Measurements from ENCODE around the gene PTTG1IP.

PTTG1IP gene

DNA sequence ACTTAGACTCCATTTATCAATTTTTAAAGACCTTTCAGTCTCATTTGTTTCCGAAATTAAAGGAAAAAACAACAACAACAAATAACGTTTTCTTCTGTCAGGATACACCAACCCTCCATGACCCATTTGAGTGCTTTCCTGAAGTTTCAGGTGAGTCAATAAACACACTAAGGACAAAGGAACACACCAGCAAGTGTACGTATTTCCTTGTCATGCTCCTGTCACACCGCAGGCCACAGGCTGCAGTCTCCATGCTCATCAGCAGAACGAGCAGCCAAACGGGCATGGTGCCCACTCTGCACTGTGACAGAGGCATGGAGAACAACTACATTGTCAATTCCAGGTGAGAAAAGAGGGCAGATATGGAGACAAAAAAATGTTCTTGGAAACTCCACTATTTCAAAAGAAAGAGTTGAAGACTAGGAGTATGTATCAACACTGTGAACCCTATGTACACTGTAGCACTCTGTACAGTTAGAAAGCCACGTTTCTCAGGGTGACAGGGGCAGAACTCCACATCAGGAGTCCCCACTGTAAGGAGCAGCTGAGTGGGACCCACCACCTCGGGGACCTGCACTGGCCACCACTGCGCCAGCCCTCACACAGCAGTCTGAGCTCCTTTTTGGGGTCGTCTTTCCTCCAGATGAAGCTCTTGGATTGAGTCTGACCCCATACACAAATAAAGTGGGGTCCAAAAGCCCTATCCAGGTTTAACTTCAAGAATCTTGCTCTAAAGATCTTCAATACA is 2.6 kb downstream of the PTTG1IP start (continued):
- no peak for TF ChIP-seq MEIS1 (CRISPR knock-in tag; IDR thresholded peaks at IDR 0.05; ENCODE audit: borderline replicate concordance)
- 0 out of 2 replicates have a peak, but pooled peaks have one; percentile 21 for TF ChIP-seq ZNF600 (tag by site-specific recombination; IDR thresholded peaks at IDR 0.05)
- TF ChIP-seq ZFP3 (tag by site-specific recombination; IDR thresholded peaks at IDR 0.05; ENCODE audit: low read depth) = no peak
- no peak for TF ChIP-seq ZNF629 (tag by site-specific recombination; IDR thresholded peaks at IDR 0.05)
- TF ChIP-seq, protein P1, sequence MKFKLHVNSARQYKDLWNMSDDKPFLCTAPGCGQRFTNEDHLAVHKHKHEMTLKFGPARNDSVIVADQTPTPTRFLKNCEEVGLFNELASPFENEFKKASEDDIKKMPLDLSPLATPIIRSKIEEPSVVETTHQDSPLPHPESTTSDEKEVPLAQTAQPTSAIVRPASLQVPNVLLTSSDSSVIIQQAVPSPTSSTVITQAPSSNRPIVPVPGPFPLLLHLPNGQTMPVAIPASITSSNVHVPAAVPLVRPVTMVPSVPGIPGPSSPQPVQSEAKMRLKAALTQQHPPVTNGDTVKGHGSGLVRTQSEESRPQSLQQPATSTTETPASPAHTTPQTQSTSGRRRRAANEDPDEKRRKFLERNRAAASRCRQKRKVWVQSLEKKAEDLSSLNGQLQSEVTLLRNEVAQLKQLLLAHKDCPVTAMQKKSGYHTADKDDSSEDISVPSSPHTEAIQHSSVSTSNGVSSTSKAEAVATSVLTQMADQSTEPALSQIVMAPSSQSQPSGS (tag by site-specific recombination; IDR thresholded peaks at IDR 0.05; ENCODE audit: low read depth) = no peak
- TF ChIP-seq ZNF114 (tag by site-specific recombination; IDR thresholded peaks at IDR 0.05) = no peak
- TF ChIP-seq ZNF544 (tag by site-specific recombination; IDR thresholded peaks at IDR 0.05) = no peak
- no peak for TF ChIP-seq ZNF658 (tag by site-specific recombination; IDR thresholded peaks at IDR 0.05)
- TF ChIP-seq ZEB2 (tag by site-specific recombination; IDR thresholded peaks at IDR 0.05) = no peak
- no peak for TF ChIP-seq ZNF792 (tag by site-specific recombination; IDR thresholded peaks at IDR 0.05)
- TF ChIP-seq ZNF174 (tag by site-specific recombination; IDR thresholded peaks at IDR 0.05) = no peak
- TF ChIP-seq ZNF362 (tag by site-specific recombination; IDR thresholded peaks at IDR 0.05) = no peak
- TF ChIP-seq RBAK (tag by site-specific recombination; IDR thresholded peaks at IDR 0.05) = no peak
- TF ChIP-seq, protein P2, sequence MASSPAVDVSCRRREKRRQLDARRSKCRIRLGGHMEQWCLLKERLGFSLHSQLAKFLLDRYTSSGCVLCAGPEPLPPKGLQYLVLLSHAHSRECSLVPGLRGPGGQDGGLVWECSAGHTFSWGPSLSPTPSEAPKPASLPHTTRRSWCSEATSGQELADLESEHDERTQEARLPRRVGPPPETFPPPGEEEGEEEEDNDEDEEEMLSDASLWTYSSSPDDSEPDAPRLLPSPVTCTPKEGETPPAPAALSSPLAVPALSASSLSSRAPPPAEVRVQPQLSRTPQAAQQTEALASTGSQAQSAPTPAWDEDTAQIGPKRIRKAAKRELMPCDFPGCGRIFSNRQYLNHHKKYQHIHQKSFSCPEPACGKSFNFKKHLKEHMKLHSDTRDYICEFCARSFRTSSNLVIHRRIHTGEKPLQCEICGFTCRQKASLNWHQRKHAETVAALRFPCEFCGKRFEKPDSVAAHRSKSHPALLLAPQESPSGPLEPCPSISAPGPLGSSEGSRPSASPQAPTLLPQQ (tag by site-specific recombination; IDR thresholded peaks at IDR 0.05) = peak; percentile 90
- TF ChIP-seq ZNF660 (tag by site-specific recombination; IDR thresholded peaks at IDR 0.05) = no peak
- TF ChIP-seq ZFP69B (tag by site-specific recombination; IDR thresholded peaks at IDR 0.05) = peak; percentile 62; the same call in 1 of the 2 replicates
- no peak for TF ChIP-seq ZNF274 (IDR thresholded peaks at IDR 0.05; ENCODE audit: low read length)
- TF ChIP-seq ZNF274 (tag by site-specific recombination; IDR thresholded peaks at IDR 0.05; ENCODE audit: borderline replicate concordance) = no peak
- no peak for TF ChIP-seq ZNF473 (tag by site-specific recombination; IDR thresholded peaks at IDR 0.05)
- TF ChIP-seq GFI1B (tag by site-specific recombination; IDR thresholded peaks at IDR 0.05) = no peak
- peak; percentile 27; the same call in 1 of the 2 replicates for TF ChIP-seq TRIM28 (IDR thresholded peaks at IDR 0.05; ENCODE audit: borderline replicate concordance, low read length)

- peaks cover 28% of the 10 kb centered on the region for H3K4me1 ChIP-seq (ENCODE audit: control insufficient read depth, insufficient read depth, low read length)
- H3K9me3 ChIP-seq (ENCODE audit: control insufficient read depth, insufficient read depth, low read depth, low read length) = no peaks in the 10 kb centered on the region
- no peak overlapping the region; the same call in 1 of the 2 replicates for H3K27ac ChIP-seq (ENCODE audit: extremely low read depth, low read depth, low read length)
- H3K4me3 ChIP-seq (ENCODE audit: low read depth, low read length) = no peak overlapping the region
- POLR2A ChIA-PET = interaction anchor here (0.6 to 1.0 kb wide), 2 partner anchors 13 to 33 kb away, joined by 3 read pairs; no protein-coding TSS in a partner anchor
- CTCF ChIA-PET = interaction anchor here (0.7 to 0.8 kb wide), 2 partner anchors 46 to 212 kb away, joined by 3 to 5 read pairs; partner anchors contain the start of gene KRTAP12-3
- peaks cover 0 to 9% of the 10 kb centered on the region in 2 experiments; a peak in 2 of 3 replicates for H3K36me3 ChIP-seq (ENCODE audit: control insufficient read depth in 2 of 2, insufficient read depth in 1 of 2, low read length in 2 of 2)
- 0 out of 2 replicates have a peak, but pooled peaks have one; percentile 23 for TF ChIP-seq ZNF398 (tag by site-specific recombination; IDR thresholded peaks at IDR 0.05)
- TF ChIP-seq SP7 (tag by site-specific recombination; IDR thresholded peaks at IDR 0.05) = peak; percentile 31; the same call in 1 of the 2 replicates
- peak; percentile 19; the same call in 1 of the 2 replicates for TF ChIP-seq KLF8 (tag by site-specific recombination; IDR thresholded peaks at IDR 0.05)
- TF ChIP-seq, protein P3, sequence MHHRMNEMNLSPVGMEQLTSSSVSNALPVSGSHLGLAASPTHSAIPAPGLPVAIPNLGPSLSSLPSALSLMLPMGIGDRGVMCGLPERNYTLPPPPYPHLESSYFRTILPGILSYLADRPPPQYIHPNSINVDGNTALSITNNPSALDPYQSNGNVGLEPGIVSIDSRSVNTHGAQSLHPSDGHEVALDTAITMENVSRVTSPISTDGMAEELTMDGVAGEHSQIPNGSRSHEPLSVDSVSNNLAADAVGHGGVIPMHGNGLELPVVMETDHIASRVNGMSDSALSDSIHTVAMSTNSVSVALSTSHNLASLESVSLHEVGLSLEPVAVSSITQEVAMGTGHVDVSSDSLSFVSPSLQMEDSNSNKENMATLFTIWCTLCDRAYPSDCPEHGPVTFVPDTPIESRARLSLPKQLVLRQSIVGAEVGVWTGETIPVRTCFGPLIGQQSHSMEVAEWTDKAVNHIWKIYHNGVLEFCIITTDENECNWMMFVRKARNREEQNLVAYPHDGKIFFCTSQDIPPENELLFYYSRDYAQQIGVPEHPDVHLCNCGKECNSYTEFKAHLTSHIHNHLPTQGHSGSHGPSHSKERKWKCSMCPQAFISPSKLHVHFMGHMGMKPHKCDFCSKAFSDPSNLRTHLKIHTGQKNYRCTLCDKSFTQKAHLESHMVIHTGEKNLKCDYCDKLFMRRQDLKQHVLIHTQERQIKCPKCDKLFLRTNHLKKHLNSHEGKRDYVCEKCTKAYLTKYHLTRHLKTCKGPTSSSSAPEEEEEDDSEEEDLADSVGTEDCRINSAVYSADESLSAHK (tag by site-specific recombination; IDR thresholded peaks at IDR 0.05) = no peak
- no peak for TF ChIP-seq ZNF560 (tag by site-specific recombination; IDR thresholded peaks at IDR 0.05; ENCODE audit: borderline replicate concordance)
- 0 out of 2 replicates have a peak, but pooled peaks have one; percentile 27 for TF ChIP-seq WT1 (tag by site-specific recombination; IDR thresholded peaks at IDR 0.05)
- TF ChIP-seq ZNF473 (tag by site-specific recombination; IDR thresholded peaks at IDR 0.05) = no peak
Measured at GRCh38 chr21:44869781-44870747, 3.4 kb downstream of the PTTG1IP start.

Measured in HEK293 (cell line).